Duodenal mucosa (tissue), 2 donors: ENCODE results near the gene ZNF618.

Source experiments
- H3K27ac ChIP-seq: one replicate; pipeline ENCODE4 v1.7.0; 2013; ENCODE audit warnings: low read depth, low read length
- H3K27me3 ChIP-seq, 2 donors: one replicate each; pipeline ENCODE4 v1.7.0; 2013; ENCODE audit warnings: low read length in 2 of 2, control low read depth in 1 of 2; ENCODE audit not compliant: insufficient read depth in 2 of 2, control insufficient read depth in 1 of 2
- H3K36me3 ChIP-seq, 2 donors: one replicate each; pipeline ENCODE4 v1.7.0; 2013; ENCODE audit warnings: low read length in 2 of 2, control low read depth in 1 of 2; ENCODE audit not compliant: insufficient read depth in 2 of 2, control insufficient read depth in 1 of 2
- H3K4me1 ChIP-seq, 2 donors: one replicate each; pipeline ENCODE4 v1.7.0; 2013; ENCODE audit warnings: low read length in 2 of 2, control low read depth in 1 of 2; ENCODE audit not compliant: insufficient read depth in 2 of 2, control insufficient read depth in 1 of 2
- H3K4me3 ChIP-seq, 2 donors: one replicate each; pipeline ENCODE4 v1.7.0; 2013; ENCODE audit warnings: low read length in 2 of 2, low read depth in 1 of 2
- H3K9ac ChIP-seq, 2 donors: one replicate each; pipeline ENCODE4 v1.7.0; 2013; ENCODE audit warnings: low read length in 2 of 2, low read depth in 1 of 2
- H3K9me3 ChIP-seq, 2 donors: one replicate each; pipeline ENCODE4 v1.7.0; 2013; ENCODE audit warnings: low read length in 2 of 2, control low read depth in 1 of 2; ENCODE audit not compliant: control insufficient read depth in 1 of 2

ZNF618 gene

GRCh38 chr9:114058688-114059046 lies 182.6 kb downstream of the ZNF618 start:
- peaks cover 5 to 9% of the 10 kb centered on the region in 2 donors for H3K4me1 ChIP-seq

GRCh38 chr9:114059047-114059803 lies 183.1 kb downstream of the ZNF618 start:
- Histone ChIP-seq H3K9me3 (no peaks in the 10 kb centered on the region), H3K27ac (no peak overlapping the region), H3K36me3 (no peaks in the 10 kb centered on the region), H3K9ac (no peak overlapping the region), H3K4me3 (no peak overlapping the region), H3K27me3 (no peaks in the 10 kb centered on the region), H3K4me1 (peaks cover 5 to 9% of the 10 kb centered on the region in 2 donors)

More at GRCh38 chr9:114058688-114059046, 182.6 kb downstream of the ZNF618 start:
- Histone ChIP-seq H3K4me3 (no peak overlapping the region), H3K27ac (no peak overlapping the region), H3K36me3 (no peaks in the 10 kb centered on the region), H3K9ac (no peak overlapping the region), H3K27me3 (no peaks in the 10 kb centered on the region), H3K9me3 (no peaks in the 10 kb centered on the region)

- Histone ChIP-seq H3K27ac (no peak overlapping the region), H3K9ac (no peak overlapping the region), H3K9me3 (no peaks in the 10 kb centered on the region), H3K4me1 (peaks cover 5 to 9% of the 10 kb centered on the region in 2 donors), H3K27me3 (no peaks in the 10 kb centered on the region), H3K36me3 (no peaks in the 10 kb centered on the region), H3K4me3 (no peak overlapping the region)
Measured at GRCh38 chr9:114060070-114060469, 184.0 kb downstream of the ZNF618 start.

GRCh38 chr9:114060711-114061110 lies 184.6 kb downstream of the ZNF618 start:
- no peak overlapping the region for H3K27ac ChIP-seq
- no peaks in the 10 kb centered on the region for H3K27me3 ChIP-seq
- no peaks in the 10 kb centered on the region for H3K9me3 ChIP-seq
- H3K36me3 ChIP-seq, result no peaks in the 10 kb centered on the region
- no peak overlapping the region for H3K9ac ChIP-seq
- H3K4me1 ChIP-seq, result peaks cover 5 to 9% of the 10 kb centered on the region in 2 donors
- no peak overlapping the region for H3K4me3 ChIP-seq

- Histone ChIP-seq H3K36me3 (no peaks in the 10 kb centered on the region), H3K4me1 (peaks cover 5 to 9% of the 10 kb centered on the region in 2 donors), H3K9me3 (no peaks in the 10 kb centered on the region), H3K9ac (no peak overlapping the region), H3K27ac (no peak overlapping the region), H3K27me3 (no peaks in the 10 kb centered on the region), H3K4me3 (no peak overlapping the region)
Measured at GRCh38 chr9:114061292-114061691, 185.2 kb downstream of the ZNF618 start.

GRCh38 chr9:114061830-114062474 lies 185.8 kb downstream of the ZNF618 start:
- Histone ChIP-seq H3K36me3 (no peaks in the 10 kb centered on the region), H3K4me3 (no peak overlapping the region), H3K27ac (no peak overlapping the region), H3K27me3 (no peaks in the 10 kb centered on the region), H3K4me1 (peaks cover 5 to 9% of the 10 kb centered on the region in 2 donors), H3K9ac (no peak overlapping the region), H3K9me3 (no peaks in the 10 kb centered on the region)

- peaks cover 5 to 9% of the 10 kb centered on the region in 2 donors for H3K4me1 ChIP-seq
- H3K9ac ChIP-seq, result no peak overlapping the region
- H3K4me3 ChIP-seq, result no peak overlapping the region
- no peaks in the 10 kb centered on the region for H3K36me3 ChIP-seq
- H3K27me3 ChIP-seq, result no peaks in the 10 kb centered on the region
- no peak overlapping the region for H3K27ac ChIP-seq
- no peaks in the 10 kb centered on the region for H3K9me3 ChIP-seq
Measured at GRCh38 chr9:114065304-114065703, 189.2 kb downstream of the ZNF618 start.

GRCh38 chr9:114069476-114070187 lies 193.5 kb downstream of the ZNF618 start:
- Histone ChIP-seq H3K9ac (no peak overlapping the region), H3K4me1 (no peaks in the 10 kb centered on the region), H3K4me3 (no peak overlapping the region), H3K27ac (no peak overlapping the region), H3K36me3 (no peaks in the 10 kb centered on the region), H3K27me3 (no peaks in the 10 kb centered on the region), H3K9me3 (no peaks in the 10 kb centered on the region)

GRCh38 chr9:114070188-114071103 lies 194.3 kb downstream of the ZNF618 start:
- H3K9ac ChIP-seq, result no peak overlapping the region
- no peaks in the 10 kb centered on the region for H3K27me3 ChIP-seq
- no peaks in the 10 kb centered on the region for H3K36me3 ChIP-seq
- no peak overlapping the region for H3K4me3 ChIP-seq
- H3K9me3 ChIP-seq, result no peaks in the 10 kb centered on the region
- no peak overlapping the region for H3K27ac ChIP-seq
- no peaks in the 10 kb centered on the region for H3K4me1 ChIP-seq
